NCI-H460 (cell line): ENCODE data around the gene PASD1. TPM values are rescaled to one million over a fixed set of nuclear protein-coding genes. Genes with fewer than 3 reads are reported as not detected.
"Not testable (repeated sequence)": the region's sequence is repeated elsewhere in the genome, so short reads cannot be mapped to it uniquely, and the experiment has no call there.

Experiments
- DNase-seq: peaks from one replicate; pipeline ENCODE4 v3.0.0-alpha.2; 2016; ENCODE audit warnings: low read depth; ENCODE audit errors: extremely low read depth
- polyA plus RNA-seq: library from polyadenylated mRNA; depleted of rRNA; stranded (reverse); fragments of >200 nt; gene quantifications from 2 replicates; pipeline ENCODE4 v1.2.3, GENCODE V29; 2014; cell fraction: nucleus; rRNA removed
- total RNA-seq: library from RNA; depleted of rRNA; stranded (reverse); fragments of >200 nt; shearing (Covaris generic); gene quantifications from 2 replicates; pipeline ENCODE4 v1.2.3, GENCODE V29; 2014; rRNA removed

PASD1 gene, protein sequence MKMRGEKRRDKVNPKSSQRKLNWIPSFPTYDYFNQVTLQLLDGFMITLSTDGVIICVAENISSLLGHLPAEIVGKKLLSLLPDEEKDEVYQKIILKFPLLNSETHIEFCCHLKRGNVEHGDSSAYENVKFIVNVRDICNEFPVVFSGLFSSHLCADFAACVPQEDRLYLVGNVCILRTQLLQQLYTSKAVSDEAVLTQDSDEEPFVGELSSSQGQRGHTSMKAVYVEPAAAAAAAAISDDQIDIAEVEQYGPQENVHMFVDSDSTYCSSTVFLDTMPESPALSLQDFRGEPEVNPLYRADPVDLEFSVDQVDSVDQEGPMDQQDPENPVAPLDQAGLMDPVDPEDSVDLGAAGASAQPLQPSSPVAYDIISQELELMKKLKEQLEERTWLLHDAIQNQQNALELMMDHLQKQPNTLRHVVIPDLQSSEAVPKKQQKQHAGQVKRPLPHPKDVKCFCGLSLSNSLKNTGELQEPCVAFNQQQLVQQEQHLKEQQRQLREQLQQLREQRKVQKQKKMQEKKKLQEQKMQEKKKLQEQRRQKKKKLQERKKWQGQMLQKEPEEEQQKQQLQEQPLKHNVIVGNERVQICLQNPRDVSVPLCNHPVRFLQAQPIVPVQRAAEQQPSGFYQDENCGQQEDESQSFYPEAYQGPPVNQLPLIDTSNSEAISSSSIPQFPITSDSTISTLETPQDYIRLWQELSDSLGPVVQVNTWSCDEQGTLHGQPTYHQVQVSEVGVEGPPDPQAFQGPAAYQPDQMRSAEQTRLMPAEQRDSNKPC
- total RNA-seq = not detected in 2 replicates
- polyA plus RNA-seq = not detected in 2 replicates

DNA sequence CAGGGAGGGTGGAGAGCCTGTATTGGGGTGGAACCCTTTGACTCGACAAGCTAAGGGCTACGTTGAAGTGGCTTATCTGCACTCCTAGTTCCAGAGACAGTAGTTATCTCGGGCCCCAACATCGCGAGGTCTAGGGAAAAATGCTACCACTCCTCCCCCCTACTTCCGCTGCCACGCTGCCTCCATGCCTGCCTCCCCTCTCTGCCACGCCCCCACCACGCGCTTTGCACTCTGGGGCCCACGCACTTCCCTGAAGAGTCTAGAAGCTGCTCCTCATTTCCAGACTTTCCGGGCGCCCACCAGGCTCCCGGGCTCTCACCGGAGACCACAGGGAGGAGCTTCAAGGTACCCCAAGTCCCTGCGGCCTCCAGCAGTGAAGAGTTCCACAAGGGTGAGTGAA, at the start of gene PASD1:
Gene PASD1, plus strand, starts transcription at position 227 of the 400 bp plus-strand sequence. CDS start 37,879 bp downstream, outside the sequence.
- no peak for DNase-seq

- DNase-seq = no peak
These were observed 48.2 kb upstream of the PASD1 start for GRCh38 chrX:151515237-151515636.

- DNase-seq = no peak
These were observed 46.8 kb upstream of the PASD1 start for GRCh38 chrX:151516538-151517187.

DNA sequence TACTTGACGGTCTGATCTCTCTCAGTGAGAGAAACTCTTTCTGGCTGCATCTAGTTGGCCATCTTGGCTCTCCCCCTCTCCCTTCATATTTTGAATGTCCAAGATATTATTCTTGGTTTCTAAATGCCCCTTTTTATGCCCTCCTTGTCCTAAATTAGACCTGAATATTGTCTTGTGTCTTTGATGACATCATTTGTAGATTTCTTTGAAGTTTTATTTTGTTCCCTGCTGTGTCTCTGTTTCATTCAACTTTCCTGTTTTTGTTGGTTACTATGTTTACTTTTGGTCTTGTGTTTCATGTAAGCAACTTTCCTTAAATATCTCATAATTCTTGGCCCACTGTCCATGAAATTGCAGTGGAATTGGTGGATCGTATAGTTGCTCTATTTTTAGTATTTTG, 46.1 kb upstream of the PASD1 start:
- DNase-seq = no peak

DNA sequence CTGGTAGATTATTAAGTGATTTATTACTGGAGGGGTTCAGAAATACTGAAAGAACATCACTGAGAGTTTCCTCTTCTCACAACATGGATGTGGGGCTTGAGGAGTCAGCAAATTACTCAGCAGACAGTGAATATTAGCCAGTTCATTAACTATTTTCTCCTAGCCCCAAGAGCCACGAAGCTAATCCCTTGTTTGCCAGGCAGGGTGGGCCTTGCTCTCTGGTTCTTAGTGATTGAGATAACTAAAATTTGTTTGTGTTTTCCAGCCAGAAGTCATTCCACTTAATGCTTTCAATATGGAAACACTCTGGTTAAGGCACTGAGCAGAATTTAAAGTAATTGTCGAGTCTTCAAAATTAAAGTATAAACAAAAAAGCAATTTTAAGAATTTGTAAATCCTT, 40.1 kb upstream of the PASD1 start:
- DNase-seq = no peak

GRCh38 chrX:151536571-151536970, 26.9 kb upstream of the PASD1 start:
- no peak for DNase-seq

- DNase-seq = no peak
These were observed 25.9 kb upstream of the PASD1 start for GRCh38 chrX:151537572-151537971.

GRCh38 chrX:151538190-151539122, 25.0 kb upstream of the PASD1 start:
- DNase-seq = no peak

- DNase-seq = peak; percentile 9
These were observed 19.8 kb upstream of the PASD1 start for GRCh38 chrX:151543706-151544105.

DNA sequence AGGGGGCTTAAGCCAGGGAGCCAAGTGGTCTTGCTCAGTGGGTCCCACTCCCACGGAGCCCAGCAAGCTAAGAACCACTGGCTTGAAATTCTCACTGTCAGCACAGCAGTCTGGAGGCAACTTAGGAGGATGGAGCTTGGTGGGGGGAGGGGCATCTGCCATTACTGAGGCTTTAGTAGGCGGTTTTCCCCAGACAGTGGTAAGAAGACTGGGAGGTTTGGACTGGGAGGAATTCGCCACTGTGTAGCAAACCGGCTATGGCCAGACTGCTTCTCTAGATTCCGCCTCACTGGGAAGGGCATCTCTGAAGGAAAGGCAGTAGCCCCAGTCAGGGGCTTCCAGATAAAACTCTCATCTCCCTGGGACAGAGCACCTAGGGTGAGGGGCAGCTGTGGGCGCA, 17.2 kb upstream of the PASD1 start:
- DNase-seq = not testable (repeated sequence)

DNA sequence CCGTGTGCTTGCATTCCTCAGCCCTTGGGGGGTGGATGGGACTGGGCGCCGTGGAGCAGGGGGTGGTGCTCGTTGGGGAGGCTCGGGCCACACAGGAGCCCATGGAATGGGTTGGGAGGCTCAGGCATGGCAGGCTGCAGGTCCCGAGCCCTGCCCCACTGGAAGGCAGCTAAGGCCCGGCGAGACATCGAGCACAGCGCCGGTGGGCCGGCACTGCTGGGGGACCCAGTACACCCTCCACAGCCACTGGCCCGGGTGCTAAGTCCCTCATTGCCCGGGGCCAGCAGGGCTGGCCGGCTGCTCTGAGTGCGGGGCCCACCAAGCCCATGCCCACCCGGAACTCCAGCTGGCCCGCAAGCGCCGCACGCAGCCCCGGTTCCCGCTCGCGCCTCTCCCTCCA, 12.3 kb upstream of the PASD1 start:
- not testable (repeated sequence) for DNase-seq

DNA sequence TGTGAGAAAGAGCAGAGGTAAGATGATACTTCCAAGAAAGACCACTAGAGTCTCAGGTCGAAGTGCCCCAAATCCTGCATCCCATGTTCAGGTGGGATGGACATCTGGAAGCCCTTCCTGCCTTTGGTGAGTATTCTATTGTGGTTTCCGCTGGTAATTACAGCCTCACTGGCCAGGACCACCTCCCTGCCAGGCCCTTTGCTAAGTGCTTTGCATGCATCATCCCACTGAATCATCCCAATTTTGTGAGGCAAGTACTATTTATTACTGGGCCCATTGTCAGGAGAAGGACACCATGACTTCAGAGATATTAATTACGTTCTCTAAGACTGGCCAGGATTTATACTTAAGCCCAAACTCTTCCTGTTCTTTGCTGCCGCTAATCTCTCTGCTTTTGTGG, 10.7 kb upstream of the PASD1 start:
- DNase-seq = no peak

- not testable (repeated sequence) for DNase-seq
These were observed 8.2 kb upstream of the PASD1 start for GRCh38 chrX:151555301-151555700.

DNA sequence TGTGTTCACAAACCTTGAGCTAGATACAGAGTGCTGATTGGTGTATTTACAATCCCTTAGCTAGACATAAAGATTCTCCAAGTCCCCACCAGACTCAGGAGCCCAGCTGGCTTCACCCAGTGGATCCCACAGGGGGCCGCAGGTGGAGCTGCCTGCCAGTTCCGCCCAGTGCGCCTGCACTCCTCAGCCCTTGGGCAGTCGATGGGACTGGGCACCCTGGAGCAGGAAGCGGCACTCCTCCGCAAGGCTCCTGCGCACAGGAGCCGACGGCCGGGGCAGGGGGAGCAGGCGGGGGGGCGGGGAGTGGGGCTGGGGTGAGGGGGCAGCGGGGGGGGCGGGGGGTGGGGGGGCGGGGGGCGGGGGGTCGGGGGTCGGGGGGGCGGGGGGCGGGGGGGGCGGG, 990 bp upstream of the PASD1 start:
- DNase-seq = not testable (repeated sequence)

DNA sequence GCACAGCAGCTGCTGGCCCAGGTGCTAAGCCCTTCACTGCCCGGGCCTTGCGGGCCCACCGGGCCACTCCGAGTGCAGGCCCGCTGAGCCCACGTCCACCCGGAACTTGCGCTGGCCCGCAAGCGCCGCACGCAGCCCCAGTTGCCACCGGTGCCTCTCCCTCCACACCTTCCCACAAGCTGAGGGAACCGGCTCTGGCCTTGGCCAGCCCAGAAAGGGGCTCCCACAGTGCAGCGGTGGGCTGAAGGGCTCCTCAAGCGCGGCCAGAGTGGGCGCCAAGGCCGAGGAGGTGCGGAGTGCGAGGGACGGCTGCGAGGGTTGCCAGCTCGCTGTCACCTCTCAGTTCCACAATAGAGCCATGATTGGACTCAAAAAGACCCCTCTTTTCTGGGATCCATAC, 472 bp upstream of the PASD1 start:
- DNase-seq = not testable (repeated sequence)

DNA sequence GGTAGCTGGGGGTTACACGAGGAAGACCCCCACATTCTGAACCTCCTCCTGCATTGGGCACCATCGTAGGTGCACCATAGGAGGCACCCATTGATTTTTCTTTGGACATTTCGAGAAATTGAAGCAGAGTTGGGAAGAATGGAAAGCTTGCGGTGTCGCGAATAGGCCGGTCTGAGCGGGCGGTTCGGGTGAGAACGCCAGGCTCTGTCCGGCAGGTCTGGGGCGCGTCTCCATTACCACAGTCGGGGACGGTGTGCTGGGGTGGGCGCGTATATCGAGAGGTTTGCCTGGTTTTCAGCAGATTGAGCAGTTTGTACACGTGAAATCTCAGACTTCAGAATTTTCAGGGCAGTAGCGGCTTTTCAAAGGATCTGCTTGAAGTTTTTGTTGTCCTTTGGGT, 560 bp downstream of the PASD1 start:
- no peak for DNase-seq

DNA sequence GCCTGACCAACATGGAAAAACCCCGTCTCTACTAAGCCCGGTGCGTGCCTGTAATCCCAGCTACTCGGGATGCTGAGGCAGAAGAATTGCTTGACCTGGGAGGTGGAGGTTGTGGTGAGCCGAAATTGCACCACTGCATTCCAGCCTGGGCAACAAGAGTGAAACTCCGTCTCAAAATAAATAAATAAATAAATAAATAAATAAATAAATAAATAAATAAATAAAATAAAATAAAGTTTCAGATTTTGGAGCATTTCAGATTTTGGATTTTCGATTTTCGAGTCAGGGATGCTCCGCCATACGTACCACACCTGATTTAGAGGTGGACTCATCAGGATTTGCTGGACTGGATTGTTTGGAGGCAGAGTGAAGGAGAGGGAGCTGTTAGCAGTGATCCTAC, 3.4 kb downstream of the PASD1 start:
- DNase-seq = not testable (repeated sequence)

GRCh38 chrX:151570561-151570960, 7.1 kb downstream of the PASD1 start:
- DNase-seq = no peak

- not testable (repeated sequence) for DNase-seq
These were observed 29.9 kb downstream of the PASD1 start for GRCh38 chrX:151593384-151593783.

DNA sequence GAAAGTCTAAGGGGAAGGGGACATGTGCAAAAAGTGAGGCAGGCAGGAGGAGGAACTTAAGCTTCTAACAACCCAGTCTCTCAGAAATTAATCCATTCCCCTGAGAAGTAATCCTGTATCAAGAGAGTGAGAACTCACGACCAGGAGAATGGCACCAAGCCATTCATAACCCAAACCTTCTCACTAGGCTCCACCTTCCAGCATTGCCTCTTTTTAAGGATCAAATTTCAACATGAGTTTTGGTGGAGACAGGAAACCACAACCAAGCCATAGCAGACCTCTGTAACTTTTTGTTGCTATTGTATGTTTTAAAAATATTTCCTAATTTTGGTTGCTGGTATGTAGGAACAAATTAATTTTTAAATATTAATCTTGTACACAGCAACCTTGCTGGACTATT, 32.8 kb downstream of the PASD1 start:
- no peak for DNase-seq
